ENCODE results near the gene RMI2.

GRCh38 chr16:11339075-11339474 lies 6.2 kb upstream of the RMI2 start:
- TF ChIP-seq POLR2AphosphoS5 (IDR thresholded peaks at IDR 0.05), result no peak
- TF ChIP-seq POLR2A (IDR thresholded peaks at IDR 0.05), result no peak
